Lower leg skin (tissue), 3 donors: ENCODE measurements around the gene KRT76.

ENCODE experiments used
- CTCF ChIP-seq, 3 donors: fragments of 450-650 bp; IDR thresholded peaks; one replicate each; pipeline ENCODE4 v1.5.1; 2016; ENCODE audit warnings: antibody characterized with exemption in 3 of 3, mild to moderate bottlenecking in 3 of 3, moderate library complexity in 2 of 3
- POLR2A ChIP-seq, 2 donors: fragments of 450-650 bp; IDR thresholded peaks; one replicate each; pipeline ENCODE4 v1.6.1; 2016 to 2017; ENCODE audit warnings: antibody characterized with exemption in 2 of 2, mild to moderate bottlenecking in 1 of 2, moderate library complexity in 1 of 2

GRCh38 chr12:52800259-52800917 lies 23.2 kb upstream of the KRT76 start:
- no peak for TF ChIP-seq CTCF (IDR thresholded peaks at IDR 0.05)
- no peak for TF ChIP-seq POLR2A (IDR thresholded peaks at IDR 0.05)
